Fibroblast of mammary gland (primary cell): Measurements from ENCODE around the gene PPP1R36.

Experiments used
- DNase-seq: peaks from one replicate; pipeline ENCODE4 v3.0.0-alpha.2; 2010; ENCODE audit warnings: low read depth
- H3K4me3 ChIP-seq: 2 replicates; pipeline ENCODE4 v1.5.1; 2011; ENCODE audit warnings: low read depth, mild to moderate bottlenecking, low read length, moderate library complexity; ENCODE audit not compliant: control insufficient read depth
- TF ChIP-seq, protein P1 (sequence below): conservative IDR thresholded peaks from 2 replicates; pipeline ENCODE4 v1.5.1; 2011; ENCODE audit warnings: low read depth, low read length, inconsistent platforms; ENCODE audit not compliant: control insufficient read depth, insufficient read depth

The PPP1R36 gene

DNA sequence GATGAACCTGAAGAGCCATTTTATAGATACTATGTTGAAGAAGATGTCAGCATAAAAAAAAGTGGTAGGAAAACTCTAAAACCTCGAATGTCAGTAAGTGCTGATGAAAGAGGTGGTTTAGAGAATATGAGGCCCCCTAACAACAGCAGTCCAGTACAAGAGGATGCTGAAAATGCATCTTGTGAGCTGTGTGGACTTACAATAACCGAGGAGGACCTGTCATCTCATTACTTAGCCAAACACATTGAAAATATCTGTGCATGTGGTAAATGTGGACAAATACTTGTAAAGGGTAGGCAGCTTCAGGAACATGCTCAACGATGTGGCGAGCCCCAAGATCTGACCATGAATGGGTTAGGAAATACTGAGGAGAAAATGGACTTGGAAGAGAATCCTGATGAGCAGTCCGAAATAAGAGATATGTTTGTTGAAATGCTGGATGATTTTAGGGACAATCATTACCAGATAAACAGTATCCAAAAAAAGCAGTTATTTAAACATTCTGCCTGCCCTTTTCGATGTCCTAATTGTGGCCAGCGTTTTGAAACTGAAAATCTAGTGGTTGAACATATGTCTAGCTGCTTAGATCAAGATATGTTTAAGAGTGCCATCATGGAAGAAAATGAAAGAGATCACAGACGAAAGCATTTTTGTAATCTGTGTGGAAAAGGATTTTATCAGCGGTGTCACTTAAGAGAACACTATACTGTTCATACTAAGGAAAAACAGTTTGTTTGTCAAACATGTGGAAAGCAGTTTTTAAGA, 27.0 kb upstream of the PPP1R36 start:
- DNase-seq = no peak
- TF ChIP-seq, protein P1, sequence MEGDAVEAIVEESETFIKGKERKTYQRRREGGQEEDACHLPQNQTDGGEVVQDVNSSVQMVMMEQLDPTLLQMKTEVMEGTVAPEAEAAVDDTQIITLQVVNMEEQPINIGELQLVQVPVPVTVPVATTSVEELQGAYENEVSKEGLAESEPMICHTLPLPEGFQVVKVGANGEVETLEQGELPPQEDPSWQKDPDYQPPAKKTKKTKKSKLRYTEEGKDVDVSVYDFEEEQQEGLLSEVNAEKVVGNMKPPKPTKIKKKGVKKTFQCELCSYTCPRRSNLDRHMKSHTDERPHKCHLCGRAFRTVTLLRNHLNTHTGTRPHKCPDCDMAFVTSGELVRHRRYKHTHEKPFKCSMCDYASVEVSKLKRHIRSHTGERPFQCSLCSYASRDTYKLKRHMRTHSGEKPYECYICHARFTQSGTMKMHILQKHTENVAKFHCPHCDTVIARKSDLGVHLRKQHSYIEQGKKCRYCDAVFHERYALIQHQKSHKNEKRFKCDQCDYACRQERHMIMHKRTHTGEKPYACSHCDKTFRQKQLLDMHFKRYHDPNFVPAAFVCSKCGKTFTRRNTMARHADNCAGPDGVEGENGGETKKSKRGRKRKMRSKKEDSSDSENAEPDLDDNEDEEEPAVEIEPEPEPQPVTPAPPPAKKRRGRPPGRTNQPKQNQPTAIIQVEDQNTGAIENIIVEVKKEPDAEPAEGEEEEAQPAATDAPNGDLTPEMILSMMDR = no peak
- no peak overlapping the region for H3K4me3 ChIP-seq

GRCh38 chr14:64525354-64525753, 24.4 kb upstream of the PPP1R36 start:
- H3K4me3 ChIP-seq = no peak overlapping the region
- no peak for DNase-seq
- TF ChIP-seq, protein P1 = no peak

DNA sequence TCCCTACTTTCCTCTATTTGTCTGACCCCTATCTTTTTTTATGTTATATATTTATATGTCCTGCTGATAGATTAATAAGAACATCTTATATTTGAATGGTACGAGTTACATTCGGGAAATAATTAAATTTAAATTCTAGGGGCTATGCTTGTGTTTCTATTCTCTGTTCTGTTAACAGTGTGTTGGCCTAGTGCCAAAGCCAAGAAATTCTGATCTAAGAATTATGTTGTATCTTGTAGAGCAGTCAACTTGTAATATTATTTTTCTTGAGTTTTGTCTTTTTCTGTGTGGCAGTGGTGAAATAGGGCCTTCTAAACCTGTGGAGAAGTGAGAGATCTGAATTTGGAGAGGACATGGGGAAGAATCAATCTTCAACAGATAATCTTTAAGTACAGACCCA, 18.2 kb upstream of the PPP1R36 start:
- TF ChIP-seq, protein P1 = no peak

GRCh38 chr14:64536488-64537245, 13.1 kb upstream of the PPP1R36 start:
- TF ChIP-seq, protein P1 = no peak
- no peak overlapping the region for H3K4me3 ChIP-seq
- peak; percentile 21 for DNase-seq

More for the DNA sequence above, 18.2 kb upstream of the PPP1R36 start:
- DNase-seq = no peak
- no peak overlapping the region for H3K4me3 ChIP-seq

DNA sequence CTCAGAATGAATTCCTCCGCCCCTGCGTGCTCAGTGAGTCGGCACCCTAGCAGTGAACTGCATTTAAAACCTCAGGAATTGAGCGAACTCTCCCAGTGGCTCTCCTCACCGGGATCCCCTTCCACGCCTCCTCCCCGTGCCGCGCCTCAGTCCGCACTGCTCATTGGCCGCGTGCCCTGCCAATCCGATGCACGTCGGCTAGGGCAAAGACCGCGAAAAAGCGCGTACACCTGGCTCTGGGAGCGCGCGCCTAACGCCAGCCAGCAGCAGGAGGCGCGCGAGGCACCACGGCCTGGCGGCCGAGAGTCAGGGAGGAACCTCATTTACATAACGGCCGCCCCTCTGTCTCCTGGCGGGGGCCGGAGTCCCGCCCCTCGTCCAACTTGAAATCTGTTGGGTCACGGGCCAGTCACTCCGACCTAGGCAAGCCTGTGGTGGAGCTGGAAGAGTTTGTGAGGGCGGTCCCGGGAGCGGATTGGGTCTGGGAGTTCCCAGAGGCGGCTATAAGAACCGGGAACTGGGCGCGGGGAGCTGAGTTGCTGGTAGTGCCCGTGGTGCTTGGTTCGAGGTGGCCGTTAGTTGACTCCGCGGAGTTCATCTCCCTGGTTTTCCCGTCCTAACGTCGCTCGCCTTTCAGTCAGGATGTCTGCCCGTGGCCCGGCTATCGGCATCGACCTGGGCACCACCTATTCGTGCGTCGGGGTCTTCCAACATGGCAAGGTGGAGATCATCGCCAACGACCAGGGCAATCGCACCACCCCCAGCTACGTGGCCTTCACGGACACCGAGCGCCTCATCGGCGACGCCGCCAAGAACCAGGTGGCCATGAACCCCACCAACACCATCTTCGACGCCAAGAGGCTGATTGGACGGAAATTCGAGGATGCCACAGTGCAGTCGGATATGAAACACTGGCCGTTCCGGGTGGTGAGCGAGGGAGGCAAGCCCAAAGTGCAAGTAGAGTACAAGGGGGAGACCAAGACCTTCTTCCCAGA, 9.3 kb upstream of the PPP1R36 start, which contains the start of gene HSPA2:
HSPA2 (plus strand) TSS at position 534 of the 995 bp plus-strand sequence; CDS start at position 643, 109 bp downstream.
- TF ChIP-seq, protein P1 = peak; percentile 61
- peak; percentile 98 for DNase-seq
- H3K4me3 ChIP-seq = peak within 1 kb of the TSS; percentile 58
